NB4 (cell line): ENCODE measurements around the gene ATP2B3.

Experiments
- DNase-seq: peaks from one replicate; pipeline ENCODE4 v3.0.0; 2010; ENCODE audit warnings: low read depth
- H3K4me3 ChIP-seq: one replicate; pipeline ENCODE4 v1.5.1; 2011; ENCODE audit warnings: mild to moderate bottlenecking, low read depth, low read length, moderate library complexity
- MYC ChIP-seq: IDR thresholded peaks from 2 replicates; pipeline ENCODE4 v1.6.1; 2011; ENCODE audit warnings: low read depth, low read length
- POLR2A ChIP-seq: IDR thresholded peaks from 2 replicates; pipeline ENCODE4 v1.6.1; 2011; ENCODE audit warnings: mild to moderate bottlenecking; ENCODE audit not compliant: insufficient read length; ENCODE audit errors: extremely low read depth
- TF ChIP-seq, protein P1 (sequence below): IDR thresholded peaks from 2 replicates; pipeline ENCODE4 v1.6.1; 2011; ENCODE audit warnings: low read depth, low read length
- TF ChIP-seq, protein P2 (sequence below): IDR thresholded peaks from one replicate; pipeline ENCODE4 v1.5.1; 2012; ENCODE audit warnings: low read depth, low read length

ATP2B3 gene

GRCh38 chrX:153611298-153612095 is 94.1 kb downstream of the ATP2B3 start:
- no peak overlapping the region for H3K4me3 ChIP-seq
- no peak for DNase-seq
- TF ChIP-seq, protein P1, sequence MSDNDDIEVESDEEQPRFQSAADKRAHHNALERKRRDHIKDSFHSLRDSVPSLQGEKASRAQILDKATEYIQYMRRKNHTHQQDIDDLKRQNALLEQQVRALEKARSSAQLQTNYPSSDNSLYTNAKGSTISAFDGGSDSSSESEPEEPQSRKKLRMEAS, result no peak
- TF ChIP-seq POLR2A, result no peak
- TF ChIP-seq, protein P2, sequence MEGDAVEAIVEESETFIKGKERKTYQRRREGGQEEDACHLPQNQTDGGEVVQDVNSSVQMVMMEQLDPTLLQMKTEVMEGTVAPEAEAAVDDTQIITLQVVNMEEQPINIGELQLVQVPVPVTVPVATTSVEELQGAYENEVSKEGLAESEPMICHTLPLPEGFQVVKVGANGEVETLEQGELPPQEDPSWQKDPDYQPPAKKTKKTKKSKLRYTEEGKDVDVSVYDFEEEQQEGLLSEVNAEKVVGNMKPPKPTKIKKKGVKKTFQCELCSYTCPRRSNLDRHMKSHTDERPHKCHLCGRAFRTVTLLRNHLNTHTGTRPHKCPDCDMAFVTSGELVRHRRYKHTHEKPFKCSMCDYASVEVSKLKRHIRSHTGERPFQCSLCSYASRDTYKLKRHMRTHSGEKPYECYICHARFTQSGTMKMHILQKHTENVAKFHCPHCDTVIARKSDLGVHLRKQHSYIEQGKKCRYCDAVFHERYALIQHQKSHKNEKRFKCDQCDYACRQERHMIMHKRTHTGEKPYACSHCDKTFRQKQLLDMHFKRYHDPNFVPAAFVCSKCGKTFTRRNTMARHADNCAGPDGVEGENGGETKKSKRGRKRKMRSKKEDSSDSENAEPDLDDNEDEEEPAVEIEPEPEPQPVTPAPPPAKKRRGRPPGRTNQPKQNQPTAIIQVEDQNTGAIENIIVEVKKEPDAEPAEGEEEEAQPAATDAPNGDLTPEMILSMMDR, result no peak
- TF ChIP-seq MYC, result no peak

DNA sequence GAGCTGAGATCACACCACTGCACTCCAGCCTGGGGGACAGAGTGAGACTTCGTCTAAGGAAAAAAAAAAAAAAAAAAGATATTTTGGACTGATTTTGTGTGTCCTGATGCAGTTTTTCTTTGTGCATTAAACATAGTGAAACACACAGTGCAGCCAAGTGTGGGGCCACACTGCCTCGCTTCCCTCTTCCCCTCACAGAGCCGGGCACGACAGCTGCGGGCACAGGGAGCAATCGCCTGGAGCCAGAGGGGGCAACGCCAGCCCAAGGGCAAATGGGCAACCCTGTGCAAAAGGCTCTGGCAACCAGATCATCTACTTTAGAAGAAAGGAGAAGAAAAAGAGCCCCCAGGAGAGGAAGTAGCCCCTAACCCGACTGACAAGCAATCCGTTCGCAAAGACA is 95.0 kb downstream of the ATP2B3 start:
- no peak for DNase-seq
- H3K4me3 ChIP-seq, result no peak overlapping the region
- TF ChIP-seq, protein P2, result no peak
- TF ChIP-seq MYC, result no peak
- TF ChIP-seq, protein P1, result no peak
- TF ChIP-seq POLR2A, result no peak

DNA sequence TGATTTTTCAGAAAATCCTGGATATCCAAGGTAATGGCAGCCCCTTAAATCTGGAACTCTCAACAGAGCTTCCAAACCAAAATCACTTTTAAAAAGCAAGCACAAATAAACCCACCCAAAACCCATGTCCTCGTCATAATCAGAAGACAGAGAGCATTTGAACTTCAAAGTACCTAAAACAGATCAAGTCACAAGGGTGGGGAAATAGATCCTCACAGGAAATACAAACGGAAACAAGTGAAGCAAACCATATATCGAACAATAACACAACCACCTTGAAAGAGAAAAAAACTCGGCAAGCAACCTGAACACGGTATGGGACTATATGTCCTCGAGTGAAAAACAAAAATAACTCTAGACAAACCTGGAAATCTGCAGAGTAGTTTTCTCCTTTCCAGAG is 97.4 kb downstream of the ATP2B3 start:
- no peak overlapping the region for H3K4me3 ChIP-seq
- TF ChIP-seq, protein P1, result no peak
- TF ChIP-seq POLR2A, result no peak
- TF ChIP-seq MYC, result no peak
- TF ChIP-seq, protein P2, result no peak
- DNase-seq, result no peak

GRCh38 chrX:153620576-153620975 is 103.1 kb downstream of the ATP2B3 start:
- TF ChIP-seq MYC (no peak), POLR2A (no peak)
- TF ChIP-seq, protein P1, result no peak
- TF ChIP-seq, protein P2, result no peak
- DNase-seq, result no peak
- H3K4me3 ChIP-seq, result no peak overlapping the region

- DNase-seq, result no peak
- TF ChIP-seq, protein P2, result no peak
- TF ChIP-seq POLR2A (no peak), MYC (no peak)
- TF ChIP-seq, protein P1, result no peak
- H3K4me3 ChIP-seq, result no peak overlapping the region
Observed at GRCh38 chrX:153621949-153622598, 104.6 kb downstream of the ATP2B3 start.
